Subcutaneous adipose tissue (tissue), 4 donors: ENCODE measurements around the gene TICRR. TPM values are rescaled to one million over a fixed set of nuclear protein-coding genes. Genes with fewer than 3 reads are reported as not detected.

Experiments
- CTCF ChIP-seq: fragments of 450-650 bp; IDR thresholded peaks from one replicate; pipeline ENCODE4 v1.5.1; 2016; ENCODE audit warnings: low read depth, mild to moderate bottlenecking, control low read depth, antibody characterized with exemption, moderate library complexity
- total RNA-seq, 4 donors: library from RNA; depleted of rRNA; stranded (reverse); fragments of >200 nt; gene quantifications; one replicate each; pipeline ENCODE4 v1.1.0, GENCODE V29; 2016

TICRR gene
- total RNA-seq, 4 donors from 2014 or later, result 0.22 to 0.51 (median 0.38) TPM; not detected in 1

GRCh38 chr15:89575656-89576416 is 567 bp downstream of the TICRR start:
- no peak for TF ChIP-seq CTCF

GRCh38 chr15:89576417-89576773 is 1.1 kb downstream of the TICRR start:
- TF ChIP-seq CTCF, result no peak

- no peak for TF ChIP-seq CTCF
Measured at GRCh38 chr15:89577776-89578115, 2.5 kb downstream of the TICRR start.

GRCh38 chr15:89578146-89578545 is 2.9 kb downstream of the TICRR start:
- no peak for TF ChIP-seq CTCF

GRCh38 chr15:89586651-89587050 is 11.4 kb downstream of the TICRR start:
- TF ChIP-seq CTCF, result no peak

GRCh38 chr15:89587955-89588354 is 12.7 kb downstream of the TICRR start:
- TF ChIP-seq CTCF, result no peak

- no peak for TF ChIP-seq CTCF
Measured at GRCh38 chr15:89591834-89592233, 16.6 kb downstream of the TICRR start.
